SH-SY5Y (cell line): ENCODE results near the gene LRRC4B.

ENCODE experiments used
- GATA2 ChIP-seq: IDR thresholded peaks from 2 replicates; pipeline ENCODE4 v1.6.1; 2011; ENCODE audit warnings: mild to moderate bottlenecking, low read depth, low read length
- GATA3 ChIP-seq: IDR thresholded peaks from 2 replicates; pipeline ENCODE4 v1.6.1; 2011; ENCODE audit warnings: low read depth, mild to moderate bottlenecking, low read length, moderate library complexity

GRCh38 chr19:50488389-50489194 lies 79.6 kb downstream of the LRRC4B start:
- TF ChIP-seq GATA3 (no peak), GATA2 (no peak)
